MM.1S (cell line): ENCODE data around the gene XPC.

Experiments used
- CTCF ChIP-seq: fragments of 300-600 bp; sonication (generic); IDR thresholded peaks from 2 replicates; pipeline ENCODE4 v1.5.1; 2016; ENCODE audit warnings: antibody characterized with exemption, low read length, mixed read lengths
- EZH2 ChIP-seq: fragments of 300-600 bp; sonication (generic); optimal IDR thresholded peaks from 2 replicates; pipeline ENCODE3; 2017; ENCODE audit warnings: low read depth, mild to moderate bottlenecking, antibody characterized with exemption, low read length, mixed read lengths
- EZH2phosphoT487 ChIP-seq: fragments of 300-600 bp; sonication (generic); IDR thresholded peaks from 2 replicates; pipeline ENCODE4 v1.6.1; 2018; ENCODE audit warnings: antibody characterized with exemption, low read length

- TF ChIP-seq CTCF (no peak; the same call in 1 of the 2 replicates), EZH2phosphoT487 (no peak), EZH2 (no peak)
These were observed 53.0 kb downstream of the XPC start for GRCh38 chr3:14125193-14126016.
